NCI-H748 (cell line): ENCODE results near the gene IKZF1.

Experiments
- DNase-seq: peaks from one replicate; lab custom pipeline; 2025; ENCODE audit not compliant: unreplicated experiment; lab: John Stamatoyannopoulos, UW

Gene IKZF1

DNA sequence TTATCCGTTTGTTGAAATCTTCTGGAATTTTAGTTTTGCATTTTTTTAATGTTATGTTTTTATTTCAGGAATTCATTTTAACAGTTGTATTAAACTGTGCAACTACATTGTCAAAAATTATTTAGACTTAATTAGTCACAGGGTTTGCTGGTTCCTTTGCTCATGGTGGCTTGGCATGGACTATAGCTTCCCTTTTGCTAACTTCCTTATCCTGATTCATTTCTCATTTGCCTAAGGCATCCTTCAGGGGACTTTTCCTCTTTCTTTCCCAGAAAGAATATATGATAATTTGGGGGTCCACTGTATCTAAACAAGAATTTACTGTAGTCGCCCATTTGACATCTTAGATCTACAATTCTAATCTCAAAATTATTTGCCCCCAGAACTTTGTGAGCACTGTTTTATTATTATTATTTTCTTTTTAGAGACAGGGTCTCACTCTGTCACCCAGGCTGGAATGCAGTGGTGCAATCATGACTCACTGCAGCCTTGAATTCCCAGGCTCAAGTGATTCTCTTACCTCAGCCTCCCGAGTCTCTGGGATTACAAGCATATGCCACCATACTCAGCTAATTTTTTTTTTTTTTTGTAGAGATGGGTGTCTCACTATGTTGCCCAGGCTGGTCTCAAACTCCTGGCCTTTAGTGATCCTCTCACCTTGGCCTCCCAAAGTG lies 131.8 kb downstream of the IKZF1 start:
- no peak for DNase-seq

DNA sequence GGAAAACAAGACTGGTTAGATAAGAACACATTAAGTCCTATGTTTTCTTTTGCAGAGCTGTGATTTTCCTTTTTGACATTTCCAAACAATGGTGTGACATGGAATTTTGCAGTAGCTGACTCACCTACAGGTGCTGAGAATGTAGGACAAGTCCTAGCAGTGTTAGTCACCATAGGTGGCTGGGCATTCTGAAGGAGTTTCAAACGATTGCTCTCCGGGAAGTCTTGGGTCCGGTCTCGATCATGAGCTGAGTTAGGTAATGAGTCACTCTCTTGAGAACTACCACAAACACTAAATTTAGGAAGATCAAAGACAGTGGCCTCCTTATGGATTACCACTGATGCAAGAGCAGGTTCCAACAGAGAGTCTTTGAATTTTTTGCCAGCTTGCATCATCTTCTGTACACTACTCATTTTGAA lies 142.0 kb downstream of the IKZF1 start:
- DNase-seq: no peak

DNA sequence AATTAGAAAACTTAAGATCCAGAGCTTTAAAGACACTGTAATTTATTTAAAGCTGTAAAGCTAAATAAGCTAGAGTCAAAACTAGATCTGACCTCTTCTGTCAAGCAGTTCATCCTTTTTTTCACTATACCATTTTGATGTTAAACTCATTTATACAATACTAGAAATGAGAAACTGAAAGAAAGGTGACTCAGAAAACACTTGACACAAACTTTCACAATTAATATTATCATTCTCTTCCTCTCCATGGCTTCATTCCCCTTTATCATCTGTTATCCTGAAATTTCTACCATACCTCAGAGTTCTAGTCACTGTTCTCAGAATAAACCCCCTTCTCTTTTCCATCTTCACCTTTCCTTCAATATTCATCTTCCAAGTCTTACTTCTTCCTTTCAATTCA lies 144.3 kb downstream of the IKZF1 start:
- no peak for DNase-seq

DNA sequence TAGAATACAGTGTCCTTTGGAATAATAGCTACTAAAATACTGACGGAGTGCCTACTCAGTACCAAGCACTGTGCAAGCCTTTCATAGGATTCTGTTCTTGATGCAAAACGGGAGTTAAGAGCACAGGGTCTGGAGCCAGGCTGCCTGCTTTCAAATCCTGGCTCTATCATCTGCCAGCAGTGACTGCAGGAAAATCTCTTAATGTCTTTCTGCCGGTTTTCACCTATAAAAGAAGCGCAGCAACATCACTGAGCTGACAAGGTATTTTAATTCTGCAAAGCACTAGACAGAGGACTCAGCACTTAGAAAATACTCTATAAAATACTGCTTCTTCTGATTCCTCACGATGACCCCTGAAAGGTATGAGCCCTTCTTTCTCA lies 145.0 kb downstream of the IKZF1 start:
- DNase-seq: peak; percentile 47

DNA sequence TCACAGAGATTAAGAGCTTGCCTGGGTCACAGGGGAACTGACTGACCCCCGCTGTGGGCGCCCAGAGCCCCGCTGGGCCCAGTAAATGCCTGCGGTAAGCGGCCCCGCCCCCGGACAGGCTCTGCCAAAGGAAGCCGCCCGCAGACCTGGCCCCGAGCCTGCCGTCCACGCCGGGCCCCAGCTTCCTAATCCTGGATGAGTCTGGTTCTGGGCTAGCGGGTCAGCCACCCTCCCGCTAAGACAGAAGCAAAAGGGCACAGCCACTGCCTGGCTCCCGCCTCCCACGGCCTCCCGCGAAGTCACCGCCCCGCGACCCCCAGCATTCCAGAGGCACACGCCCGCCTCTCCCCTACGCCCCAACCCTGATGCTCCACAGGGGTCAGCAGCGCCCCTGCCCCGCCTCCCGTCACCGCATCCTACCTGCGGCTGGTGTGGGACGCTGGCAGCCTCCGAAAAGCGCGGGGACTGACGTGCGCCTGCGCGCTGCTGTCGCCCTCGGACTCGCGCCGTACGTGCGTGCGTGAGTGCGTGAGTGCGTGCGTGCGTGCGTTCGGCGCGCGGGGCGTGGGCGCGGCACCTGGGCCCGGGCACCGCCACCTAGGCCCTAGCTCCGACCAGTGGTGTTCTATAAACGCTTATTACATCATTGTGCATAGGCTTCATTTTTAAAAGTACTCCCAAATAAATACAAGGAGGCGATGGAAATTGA lies 145.5 kb downstream of the IKZF1 start, which contains the start of gene FIGNL1:
Gene FIGNL1 (minus strand): TSS at position 470 of the 709 bp plus-strand sequence. CDS start 3,063 bp downstream, outside the sequence.
- DNase-seq: peak; percentile 89

DNA sequence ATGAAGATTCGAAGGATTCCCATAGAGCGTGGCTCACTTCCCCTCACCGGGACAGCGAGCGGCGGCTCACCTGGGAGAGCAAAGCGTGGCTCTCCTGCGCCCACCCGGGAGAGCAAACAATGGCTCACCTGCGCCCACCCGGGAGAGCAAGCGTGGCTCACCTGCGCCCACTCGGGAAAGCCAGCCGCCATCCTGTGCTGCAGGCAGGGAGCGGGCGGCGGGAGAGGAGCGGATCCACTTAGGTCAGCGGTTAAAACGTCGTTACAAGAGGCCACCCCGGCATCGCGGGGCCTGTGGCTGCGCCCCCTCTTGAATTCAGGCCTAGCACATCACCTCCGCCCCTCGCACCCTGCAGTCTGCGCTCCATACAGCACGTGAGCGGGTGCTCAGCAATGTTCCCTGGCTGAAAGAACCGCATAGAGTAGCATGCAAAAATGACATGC lies 146.1 kb downstream of the IKZF1 start:
- DNase-seq: peak; percentile 67
